GM21390 (cell line): Measurements from ENCODE around the gene PRKX.
A peak's percentile ranks its signal among the peaks of the same experiment; 100 is the strongest.
"Not testable (repeated sequence)": the region's sequence is repeated elsewhere in the genome, so short reads cannot be mapped to it uniquely, and the experiment has no call there.

Experiments
- ATAC-seq: cut with Tn5 transposase; IDR thresholded peaks from one replicate; pipeline ENCODE4 v1.9.1; 2021; ENCODE audit not compliant: unreplicated experiment

PRKX gene

DNA sequence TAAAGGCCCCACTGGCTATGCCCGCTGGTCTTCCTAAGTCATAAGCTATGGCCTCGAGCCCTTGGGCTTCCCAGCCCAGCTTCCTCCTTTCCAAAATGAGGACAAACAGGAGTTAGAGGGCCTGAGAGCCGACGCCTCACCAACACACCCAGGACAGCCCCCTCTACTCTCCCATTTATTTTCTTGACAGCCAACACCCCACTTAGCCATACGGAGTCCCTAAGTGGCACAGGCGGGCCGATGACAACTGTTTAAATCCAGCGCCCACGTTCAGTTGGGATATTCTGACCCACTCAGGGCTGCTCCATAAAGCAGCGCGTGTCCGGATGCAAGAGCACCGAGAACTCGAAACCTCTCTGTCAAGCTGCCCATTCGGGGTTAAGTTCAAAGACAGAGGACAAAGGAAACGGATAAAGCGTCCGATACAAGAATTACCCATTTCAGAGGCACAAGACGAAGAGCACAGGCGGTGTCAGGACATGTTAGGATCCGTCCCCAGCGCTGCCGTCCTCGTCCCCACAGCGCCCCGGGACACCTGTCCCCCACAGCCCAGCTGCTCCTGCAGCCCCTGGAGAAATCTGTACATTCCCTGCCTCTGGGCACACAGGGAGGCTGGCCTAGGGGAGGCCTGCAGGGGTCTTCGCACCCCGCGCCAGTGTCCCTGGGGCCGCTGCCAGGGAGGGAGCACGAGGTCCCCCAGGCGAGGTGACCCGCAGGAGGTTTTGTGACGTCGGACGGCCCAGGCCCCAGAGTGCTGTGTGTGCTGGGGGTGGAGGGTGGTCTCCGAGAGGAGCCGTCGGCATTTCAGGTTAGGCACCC, 1.2 kb downstream of the PRKX start:
- ATAC-seq: peak; percentile 4

DNA sequence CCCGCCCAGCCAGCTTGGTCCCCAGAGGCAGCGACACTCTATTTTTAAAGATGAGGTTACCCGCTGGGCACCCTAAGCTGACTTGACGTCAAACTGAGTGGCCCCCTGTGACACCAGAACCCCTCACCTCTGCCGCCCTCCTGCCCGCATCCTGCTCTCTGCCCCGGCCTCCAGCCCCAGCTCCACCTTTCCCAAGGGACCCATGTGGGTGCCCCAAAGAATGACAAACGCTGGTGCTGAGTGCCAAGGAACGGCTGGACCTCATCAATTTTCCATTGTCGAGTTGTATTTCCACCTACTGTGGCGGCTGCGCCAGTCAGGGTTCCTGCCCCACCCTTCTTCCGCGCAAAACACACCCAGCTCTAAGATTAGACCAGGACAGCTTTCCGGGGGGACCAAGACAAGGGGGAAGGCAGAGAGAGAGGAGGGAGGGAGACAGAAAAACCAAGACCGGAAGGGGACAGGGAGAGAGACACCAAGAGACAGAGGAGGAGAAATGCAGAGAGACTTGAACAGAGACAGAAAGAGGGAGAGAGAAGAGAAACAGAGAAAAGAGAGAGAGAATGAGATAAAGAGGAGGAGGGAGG, 2.0 kb downstream of the PRKX start:
- ATAC-seq: peak; percentile 22

DNA sequence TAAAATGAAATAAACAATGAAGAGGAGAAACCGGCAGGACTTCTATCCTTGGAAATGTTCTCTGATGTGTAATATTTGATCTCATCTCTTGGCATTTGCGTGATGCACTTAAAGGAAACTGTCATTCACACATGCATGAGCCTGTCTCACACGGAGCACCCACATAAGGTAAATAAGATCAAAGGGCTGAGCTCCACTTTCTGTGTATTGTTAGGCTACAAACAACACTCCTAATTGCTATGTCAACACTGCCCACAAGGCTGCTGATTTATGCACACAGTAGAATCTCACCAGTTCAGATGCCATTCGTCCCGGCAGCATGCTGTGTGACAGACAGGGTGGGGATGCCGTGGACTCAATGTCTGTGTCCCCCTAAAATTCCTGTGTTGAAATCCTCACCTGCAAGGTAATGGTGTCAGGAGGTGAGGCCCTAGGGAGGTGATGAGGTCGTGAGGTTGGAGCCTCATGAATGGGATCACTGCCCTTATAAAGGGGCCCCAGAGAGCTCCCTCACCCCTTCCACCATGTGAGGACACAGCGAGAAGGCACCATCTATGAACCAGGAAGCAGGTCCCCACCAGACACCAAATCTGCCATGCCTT, 5.7 kb downstream of the PRKX start:
- ATAC-seq: not testable (repeated sequence)

DNA sequence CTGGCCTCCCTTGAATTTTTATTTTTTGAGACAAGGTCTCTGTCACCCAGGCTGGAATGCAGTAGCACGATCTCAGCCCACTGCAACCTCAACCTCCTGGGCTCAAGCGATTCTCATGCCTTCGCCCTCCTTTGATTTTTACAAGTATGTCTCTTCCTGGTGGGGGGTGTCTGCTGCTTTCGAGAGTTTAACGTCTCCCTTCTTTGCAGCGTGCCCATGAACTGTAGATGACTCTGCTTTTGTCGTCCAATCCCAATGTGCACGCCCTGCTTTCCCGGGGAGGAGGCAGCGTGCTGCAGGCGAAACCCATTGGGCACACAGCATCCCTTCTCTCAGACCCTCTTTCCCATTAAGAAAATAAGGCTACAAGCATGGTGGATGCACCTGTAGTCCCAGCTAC, 7.0 kb downstream of the PRKX start:
- ATAC-seq: no peak

DNA sequence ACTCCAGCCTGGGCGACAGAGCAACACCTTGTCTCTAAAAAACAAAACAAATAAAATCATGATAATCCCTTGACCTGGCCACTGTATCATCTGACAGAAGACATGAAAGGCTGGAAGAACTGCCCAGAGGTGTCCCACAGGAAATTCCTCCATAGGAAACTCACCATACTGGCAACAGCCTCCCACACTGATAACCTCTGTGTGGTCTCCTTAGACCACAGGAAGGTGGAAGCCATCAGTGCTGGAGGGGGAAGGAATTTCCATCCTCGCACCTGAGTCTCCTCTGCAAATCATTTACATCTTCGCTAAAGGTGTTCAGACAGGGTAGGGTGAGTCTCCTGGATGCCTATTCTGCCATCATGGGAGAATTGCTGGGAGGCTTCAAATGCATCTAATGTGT, 10.2 kb downstream of the PRKX start:
- not testable (repeated sequence) for ATAC-seq

DNA sequence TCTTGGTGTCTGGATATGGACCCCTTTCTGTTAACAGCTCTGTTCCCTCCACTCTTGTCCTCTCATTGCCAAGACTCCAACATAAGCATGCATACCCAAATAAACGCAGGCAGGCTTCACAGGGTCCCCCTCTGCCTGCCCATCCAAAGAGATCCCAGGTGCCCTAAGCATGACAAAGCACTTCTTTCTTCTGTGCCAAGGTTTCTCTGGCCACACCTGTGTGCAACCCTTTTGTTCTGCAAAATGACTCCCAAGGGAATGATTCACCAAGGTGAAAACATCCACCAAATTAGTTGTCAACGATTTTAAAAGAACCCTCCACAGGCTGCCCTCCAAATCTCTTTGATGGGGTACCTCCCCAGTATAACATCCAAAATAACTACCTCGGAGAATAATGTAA, 11.4 kb downstream of the PRKX start:
- not testable (repeated sequence) for ATAC-seq

DNA sequence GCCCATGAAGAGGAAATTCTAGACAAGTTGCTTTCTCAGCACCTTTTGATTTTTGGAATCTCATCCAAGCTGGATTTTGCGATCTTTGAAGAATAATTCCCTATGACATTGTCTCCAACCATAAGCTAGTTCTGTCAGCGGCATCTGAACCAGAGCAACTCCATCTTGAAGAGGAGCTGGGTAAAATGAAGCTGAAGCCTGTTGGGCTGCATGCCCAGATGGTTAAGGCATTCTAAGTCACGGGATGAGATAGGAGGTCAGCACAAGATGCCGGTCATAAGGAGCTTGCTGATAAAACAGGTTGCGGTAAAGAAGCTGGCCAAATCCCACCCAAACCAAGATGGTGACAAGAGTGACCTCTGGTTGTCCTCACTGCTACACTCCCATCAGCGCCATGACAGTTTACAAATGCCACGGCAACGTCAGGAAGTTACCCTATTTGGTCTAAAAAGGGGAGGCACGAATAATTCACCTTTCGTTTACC, 12.0 kb downstream of the PRKX start:
- ATAC-seq: not testable (repeated sequence)

DNA sequence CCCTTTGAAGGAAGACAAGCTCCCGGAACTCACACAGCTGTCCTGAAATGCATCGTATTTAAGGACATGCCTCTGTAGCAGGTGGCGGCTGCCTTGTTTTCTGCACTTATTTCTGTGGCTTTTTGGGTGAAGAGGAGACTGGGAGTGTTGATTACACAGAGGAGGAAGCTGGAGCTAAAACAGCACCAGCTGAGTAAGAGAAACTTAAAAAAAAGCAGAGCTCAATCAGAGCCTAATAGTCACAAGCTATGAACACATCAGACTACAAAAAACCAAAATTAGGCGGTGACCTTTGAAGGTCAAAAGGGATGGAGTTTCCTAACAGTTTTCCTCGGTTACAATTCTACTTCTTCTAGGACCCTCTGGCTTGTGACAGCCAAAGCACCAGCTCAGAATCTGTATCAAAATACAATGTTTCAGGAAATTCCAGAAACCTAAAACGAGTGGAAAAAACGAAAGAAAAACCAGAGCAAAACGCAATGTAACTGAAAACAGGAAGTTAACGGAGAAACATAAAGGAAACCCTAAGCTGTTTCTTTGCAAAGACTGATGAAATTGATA, 13.5 kb downstream of the PRKX start:
- peak; percentile 62 for ATAC-seq

DNA sequence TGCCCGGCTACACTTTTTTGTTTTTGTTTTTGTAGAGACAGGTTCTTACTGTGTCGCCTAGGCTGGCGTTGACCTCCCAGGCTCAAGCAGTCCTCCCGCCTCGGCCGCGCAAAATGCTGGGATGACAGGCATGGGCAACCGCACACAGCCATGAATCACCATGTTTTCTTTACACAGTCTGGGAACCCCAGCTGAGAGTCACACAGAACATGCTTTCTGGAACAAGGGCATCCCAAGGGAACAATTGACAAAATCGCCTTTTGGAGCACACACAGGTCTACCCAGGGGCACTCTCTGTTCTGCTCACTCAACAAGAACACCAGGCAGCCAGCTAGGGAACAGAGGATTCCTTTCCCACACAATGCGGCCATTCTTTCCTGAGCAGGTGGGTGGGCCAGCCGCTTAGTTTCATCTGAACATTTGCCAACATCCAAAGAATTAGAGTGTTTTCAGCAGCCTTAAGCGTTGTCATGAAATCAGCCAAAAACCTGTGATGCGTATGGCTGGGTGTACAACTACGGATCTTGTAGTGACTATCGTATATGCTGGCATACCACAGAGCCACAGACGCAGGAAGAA, 15.7 kb downstream of the PRKX start:
- no peak for ATAC-seq

DNA sequence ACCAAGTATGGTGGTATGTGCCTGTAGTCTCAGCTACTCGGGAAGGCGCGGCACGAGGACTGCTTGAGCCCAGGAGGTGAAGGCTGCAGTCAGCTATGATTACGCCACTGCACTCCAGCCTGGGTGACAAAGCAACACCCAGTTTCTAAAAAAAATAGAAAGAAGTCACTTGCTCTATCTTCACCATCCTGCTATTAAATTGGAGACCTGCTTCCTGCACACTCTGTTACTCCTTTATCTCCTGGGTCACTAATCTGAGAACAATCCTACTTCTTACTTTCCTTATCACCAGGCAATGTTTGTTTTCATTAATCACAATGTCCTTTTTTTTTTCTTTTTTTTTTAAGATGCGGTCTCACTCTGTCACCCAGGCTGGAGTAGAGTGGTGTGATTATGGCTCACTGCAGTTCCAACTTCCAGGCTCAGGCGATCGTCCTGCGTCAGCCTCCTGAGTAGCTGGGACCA, 16.2 kb downstream of the PRKX start:
- ATAC-seq: no peak

DNA sequence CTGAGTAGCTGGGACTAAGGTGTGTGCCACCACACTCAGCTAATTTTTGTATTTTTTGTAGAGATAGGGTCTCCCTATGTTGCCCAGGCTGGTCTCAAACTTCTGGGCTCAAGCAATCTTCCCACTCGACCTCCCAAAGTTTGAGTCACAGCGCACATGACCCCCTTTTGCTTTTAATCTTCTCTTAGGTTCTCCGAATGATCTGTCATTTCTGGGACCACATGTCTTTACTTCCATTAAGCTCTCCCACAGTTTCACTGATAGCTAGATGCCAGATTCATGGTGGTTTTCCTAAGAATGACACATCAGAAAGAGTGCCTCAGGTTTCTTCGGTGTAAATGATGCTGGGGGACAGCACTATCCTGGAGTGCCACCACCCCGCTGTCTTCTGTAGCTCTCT, 17.9 kb downstream of the PRKX start:
- ATAC-seq: no peak

DNA sequence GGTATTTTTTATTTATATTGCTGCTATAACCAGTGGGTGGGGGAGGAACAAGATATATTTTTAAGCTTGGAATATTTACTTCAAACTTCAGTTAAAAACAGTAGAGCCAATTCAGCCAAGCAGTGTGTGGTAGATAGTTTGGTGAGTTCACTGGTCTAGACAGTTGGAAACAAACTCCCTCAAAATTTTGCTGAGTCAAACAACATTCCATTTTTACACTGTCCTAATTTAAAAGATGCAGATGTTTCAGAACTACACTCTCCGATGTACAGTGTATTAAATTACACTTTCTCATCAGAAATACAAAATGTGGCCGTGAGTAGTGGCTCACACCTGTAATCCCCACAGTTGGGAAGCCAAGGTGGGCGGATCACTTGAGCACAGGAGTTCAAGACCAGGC, 23.3 kb downstream of the PRKX start:
- no peak for ATAC-seq

DNA sequence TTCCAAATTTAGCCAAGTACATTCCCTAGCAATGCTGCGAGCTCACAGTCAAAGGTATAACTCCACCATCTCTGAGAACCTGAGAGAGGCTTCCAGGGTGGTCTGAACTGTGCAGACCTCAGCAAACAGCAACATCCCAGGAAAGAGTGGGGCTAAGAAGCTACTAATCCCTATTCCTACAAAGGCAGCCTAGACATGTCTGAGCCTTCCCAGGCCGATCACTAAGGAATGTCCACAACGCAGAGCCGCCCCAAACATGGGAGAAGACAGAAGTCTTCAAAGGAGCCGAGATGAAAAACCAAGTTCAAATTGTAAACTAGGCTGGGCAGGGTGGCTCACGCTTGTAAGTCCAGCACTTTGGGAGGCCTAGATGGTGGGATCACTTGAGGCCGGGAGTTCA, 30.2 kb downstream of the PRKX start:
- not testable (repeated sequence) for ATAC-seq

DNA sequence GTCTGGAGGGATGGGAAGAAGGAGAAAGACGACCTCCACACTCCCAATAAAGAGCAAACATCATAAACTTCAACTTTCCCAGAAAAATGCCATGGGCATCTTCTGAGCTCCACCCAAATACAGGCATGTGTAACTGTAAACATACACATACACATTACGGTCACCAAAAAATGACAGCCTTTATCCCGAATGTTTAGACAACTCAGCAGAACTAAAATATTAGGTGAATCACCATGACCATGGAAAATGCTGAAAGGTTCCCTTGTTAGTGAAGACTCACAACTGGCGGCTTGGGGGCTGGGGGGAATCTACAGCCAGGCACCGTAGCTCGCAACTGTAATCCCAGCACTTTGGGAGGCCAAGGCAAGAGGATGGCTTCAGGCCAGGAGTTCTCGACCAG, 33.0 kb downstream of the PRKX start:
- ATAC-seq: no peak

DNA sequence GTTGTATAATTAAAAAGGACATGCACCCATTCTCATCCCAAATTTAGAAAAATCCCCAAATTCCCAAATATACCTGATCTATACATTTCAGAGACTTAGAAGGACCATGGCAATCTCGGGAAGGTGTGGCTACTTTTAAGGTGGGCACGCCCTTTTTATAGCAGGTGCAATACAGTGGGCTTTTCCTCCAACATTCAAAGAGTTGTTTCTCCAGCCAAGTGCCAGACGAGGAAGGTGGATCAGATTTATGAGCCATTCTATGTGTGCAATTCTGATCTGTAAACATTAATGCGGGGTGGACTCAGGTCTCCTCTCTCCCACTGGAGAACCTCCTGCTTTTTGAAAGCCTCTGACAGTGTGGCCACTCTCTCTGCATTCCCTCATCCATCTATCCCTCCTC, 33.8 kb downstream of the PRKX start:
- ATAC-seq: no peak

DNA sequence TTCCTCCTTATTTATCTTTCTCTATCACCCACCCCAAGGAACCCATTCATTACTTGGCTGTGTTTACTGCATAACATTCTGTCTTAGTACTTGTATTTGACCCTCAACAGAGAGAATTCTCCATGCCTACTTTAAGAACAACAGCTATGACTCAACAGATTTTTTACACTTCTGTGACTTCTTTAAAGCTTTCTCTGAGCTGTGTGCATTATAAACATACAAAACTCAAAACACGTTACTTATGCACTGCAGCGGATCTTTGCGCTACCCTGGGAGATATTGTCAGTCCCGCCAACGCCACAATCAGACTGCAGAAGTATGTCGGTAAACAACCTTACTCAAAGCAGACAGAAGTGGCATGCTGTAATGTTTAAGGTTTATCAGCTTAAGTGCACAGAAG, 35.1 kb downstream of the PRKX start:
- no peak for ATAC-seq

DNA sequence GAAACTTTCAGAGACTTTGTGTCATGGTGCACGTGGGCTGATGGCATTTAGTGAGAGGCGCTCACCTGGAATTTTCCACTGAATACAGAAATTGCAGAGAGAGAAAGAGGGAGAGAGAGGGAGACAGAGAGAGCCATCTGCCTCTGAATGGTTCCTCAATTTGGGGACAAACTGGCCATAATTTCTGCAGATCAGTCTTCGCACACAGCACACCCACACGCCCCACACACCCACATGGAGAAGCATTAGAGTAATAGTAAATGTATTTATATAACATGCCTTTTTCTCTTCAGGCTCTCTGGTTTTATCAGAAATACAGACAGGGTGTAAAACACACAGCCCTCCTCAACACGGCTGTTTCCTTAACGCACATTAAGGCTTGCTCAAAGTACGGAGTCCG, 38.6 kb downstream of the PRKX start:
- no peak for ATAC-seq

DNA sequence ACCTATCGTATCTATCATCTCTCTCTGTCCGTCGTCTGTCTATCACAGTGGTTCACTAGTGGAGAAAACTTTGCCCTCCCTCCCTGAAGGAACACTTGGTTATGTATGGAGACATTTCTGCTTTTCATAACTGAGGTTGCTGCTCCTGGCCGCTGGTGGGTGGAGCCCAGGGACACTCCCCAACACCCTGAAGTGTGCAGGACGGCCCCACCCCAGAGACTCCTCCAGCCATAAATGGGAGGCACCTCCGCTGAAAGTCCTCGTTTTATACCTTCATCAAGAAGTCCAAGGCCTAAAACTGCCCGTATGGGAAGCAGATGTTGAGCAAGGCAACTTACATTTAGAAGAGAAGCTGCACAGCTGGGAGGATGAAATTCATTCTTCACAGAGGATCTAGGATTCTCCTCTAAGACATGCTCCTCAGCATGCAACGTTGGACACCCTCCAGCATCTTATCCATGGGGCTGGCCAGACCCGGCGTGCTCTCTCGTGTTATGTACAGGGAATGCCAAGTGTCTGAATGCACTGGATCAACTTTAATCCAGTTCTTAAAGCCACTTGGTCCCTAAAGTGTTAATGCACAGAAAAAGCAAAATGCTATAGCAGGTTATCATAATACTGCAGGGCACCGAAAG, 43.5 kb downstream of the PRKX start:
- no peak for ATAC-seq

DNA sequence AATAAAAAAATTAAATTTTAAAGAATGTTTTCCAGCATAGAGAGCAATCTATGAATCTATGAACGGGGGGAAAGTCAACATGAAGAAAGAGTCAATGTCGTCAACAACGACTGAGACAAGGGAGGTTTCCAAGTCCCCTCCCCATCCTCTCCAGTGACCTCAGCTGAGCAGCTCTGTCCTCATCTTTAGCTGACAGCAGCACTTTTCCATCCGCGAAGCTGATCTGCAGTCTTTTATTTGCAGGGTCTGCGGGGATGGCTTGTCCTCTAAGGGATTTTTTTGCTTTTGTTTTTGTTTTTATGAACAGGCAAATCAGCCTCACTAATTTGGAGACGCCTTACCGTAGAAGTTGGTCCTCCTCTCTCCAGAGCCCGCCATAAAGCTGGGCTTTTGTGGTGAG, 46.5 kb downstream of the PRKX start:
- ATAC-seq: no peak

DNA sequence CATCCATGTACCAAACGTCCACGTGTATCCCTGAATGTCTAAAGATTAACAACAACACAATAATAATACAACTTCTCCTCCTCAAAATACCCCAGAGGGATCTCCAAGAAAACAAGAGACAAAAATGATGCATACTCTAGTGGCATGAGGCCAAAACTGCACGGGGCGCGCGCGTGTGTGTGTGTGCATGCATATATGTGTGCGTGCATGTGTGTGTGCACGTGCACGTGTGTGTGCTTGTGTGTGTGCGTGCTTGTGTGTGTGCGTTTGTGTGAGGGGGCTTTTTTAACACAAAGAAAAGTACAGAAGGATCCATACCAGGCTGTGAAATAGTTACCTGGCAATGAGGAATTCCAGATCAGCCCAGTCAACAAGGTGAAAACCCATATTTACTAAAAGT, 48.5 kb downstream of the PRKX start:
- no peak for ATAC-seq
